HG03066 (cell line): ENCODE data around the gene OTOG.

Source experiments
- ATAC-seq: cut with Tn5 transposase; IDR thresholded peaks from one replicate; pipeline ENCODE4 v1.9.1; 2021; ENCODE audit warnings: low read depth; ENCODE audit not compliant: unreplicated experiment

The OTOG gene

DNA sequence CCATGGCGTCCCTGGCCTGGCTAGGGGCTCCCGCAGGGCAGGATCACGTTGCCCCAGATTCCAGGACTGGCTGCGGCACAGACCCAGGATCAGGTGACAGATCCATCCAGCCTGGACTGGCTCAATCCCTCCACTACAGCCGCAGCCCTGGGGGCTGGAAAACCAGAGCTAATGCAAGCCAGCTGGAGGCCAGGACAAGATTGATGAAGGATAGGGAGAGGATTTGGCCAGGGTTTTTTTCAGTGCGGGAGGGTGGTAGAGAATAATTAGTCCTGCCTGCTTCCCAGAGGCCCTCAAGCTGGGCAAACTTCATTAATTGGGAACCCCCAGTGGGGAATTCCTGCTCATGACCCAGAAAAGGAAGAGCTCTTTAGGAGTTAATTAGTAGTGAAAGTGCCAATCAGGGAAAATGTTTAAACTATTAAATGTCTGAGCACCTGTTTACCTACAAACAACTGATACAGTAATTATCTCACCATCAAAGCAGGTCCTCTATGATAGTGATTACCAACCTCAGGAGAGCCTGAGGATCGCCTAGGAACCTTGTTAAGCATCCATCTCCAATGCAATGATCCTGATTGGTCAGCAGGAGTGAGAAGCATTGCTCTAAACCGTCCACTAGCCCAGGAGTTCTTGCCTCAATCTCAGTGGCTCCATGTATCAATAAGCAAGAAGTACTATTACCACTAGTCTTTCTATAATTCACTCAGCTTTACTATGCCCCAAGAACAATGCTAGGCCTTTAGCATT lies 139.3 kb downstream of the OTOG start:
- no peak for ATAC-seq

DNA sequence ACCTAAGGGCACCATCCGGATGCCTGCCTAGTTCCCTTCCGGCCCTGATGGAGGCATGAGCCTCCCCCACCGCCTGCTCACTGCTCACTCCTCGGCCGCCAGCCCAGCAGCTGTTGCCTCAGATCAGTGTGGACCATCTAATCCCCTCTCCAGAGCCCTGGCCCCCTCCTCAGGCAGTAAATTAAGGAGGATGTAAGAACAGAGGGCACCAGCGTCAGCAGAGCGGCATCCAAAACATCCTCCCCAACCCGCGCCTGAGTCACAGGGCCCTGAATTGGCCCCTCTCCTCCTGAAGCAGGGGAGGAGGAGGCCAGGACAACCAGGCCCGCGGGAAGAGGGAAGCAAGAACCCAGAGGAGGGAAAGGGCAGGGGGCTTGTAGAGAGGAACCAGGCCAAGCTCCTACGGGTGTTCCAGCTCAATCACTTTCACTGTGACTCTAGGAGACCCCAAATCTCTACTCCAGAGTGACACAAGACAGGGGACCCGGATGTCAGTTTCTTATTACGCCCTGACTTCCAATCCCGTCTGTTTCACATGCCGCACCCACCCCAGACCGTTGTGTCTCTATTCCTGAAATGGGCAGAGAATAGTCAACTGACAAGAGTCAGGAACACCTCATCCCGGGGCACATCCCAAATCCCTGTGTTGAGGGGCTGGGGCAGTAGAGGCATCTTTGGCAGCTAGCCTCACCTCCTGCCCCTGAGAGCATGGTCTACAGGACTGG lies 141.0 kb downstream of the OTOG start:
- no peak for ATAC-seq

DNA sequence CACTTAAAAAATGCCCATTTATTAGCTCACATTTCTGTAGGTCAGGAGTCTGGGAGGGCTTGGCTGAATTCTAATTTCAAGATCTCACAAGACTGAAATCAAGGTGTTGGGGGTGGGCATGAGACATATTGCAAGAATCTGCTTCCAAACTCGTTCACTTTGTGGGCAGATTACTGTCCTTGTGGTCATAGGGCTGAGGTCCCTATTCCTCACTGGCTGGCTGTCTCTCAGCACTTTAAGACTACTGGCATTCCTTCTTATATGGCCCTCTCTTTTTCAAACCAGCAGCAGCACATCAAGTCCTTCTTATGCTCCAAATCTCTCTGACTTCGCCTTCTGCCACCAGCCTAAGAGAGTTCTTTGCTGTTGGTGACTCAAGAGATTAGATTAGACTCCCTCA lies 144.5 kb downstream of the OTOG start:
- no peak for ATAC-seq

DNA sequence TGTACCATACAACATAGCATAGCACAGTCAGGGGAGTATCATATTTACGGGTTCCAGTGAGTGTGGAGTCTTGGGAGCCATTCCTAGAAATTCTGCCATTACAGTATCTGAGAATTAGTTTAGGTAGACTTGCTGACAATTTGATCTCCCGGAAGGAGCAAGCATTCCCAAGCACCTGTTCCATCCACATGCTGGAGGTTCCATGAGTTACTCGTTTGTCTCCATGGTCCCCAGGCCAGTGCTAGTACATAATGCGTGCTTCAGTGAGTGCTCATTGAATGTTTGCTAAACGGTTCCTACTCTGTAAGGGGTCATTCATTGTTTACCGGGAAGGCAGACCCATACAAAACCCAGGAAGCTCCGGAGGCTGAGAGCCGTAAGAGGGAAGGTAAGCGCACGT lies 144.9 kb downstream of the OTOG start:
- no peak for ATAC-seq

DNA sequence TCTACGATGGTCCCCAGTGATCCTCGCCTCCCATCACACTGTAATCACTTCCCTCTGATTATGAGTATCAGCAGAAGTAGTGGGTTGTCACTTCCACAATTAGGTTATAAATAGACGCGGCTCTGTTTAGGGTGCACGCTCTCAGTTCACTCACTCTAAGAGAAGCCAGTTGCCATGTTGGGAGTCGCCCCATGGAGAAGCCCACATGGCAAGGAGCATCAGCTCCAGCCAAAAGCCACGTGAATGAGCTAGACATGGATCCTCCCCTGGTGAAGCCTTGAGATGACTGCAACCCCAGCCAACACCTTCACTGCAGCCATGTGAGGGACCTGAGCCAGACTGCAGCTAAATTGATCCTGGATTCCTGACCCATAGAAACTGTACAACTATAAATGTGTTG lies 145.9 kb downstream of the OTOG start:
- ATAC-seq, result no peak

DNA sequence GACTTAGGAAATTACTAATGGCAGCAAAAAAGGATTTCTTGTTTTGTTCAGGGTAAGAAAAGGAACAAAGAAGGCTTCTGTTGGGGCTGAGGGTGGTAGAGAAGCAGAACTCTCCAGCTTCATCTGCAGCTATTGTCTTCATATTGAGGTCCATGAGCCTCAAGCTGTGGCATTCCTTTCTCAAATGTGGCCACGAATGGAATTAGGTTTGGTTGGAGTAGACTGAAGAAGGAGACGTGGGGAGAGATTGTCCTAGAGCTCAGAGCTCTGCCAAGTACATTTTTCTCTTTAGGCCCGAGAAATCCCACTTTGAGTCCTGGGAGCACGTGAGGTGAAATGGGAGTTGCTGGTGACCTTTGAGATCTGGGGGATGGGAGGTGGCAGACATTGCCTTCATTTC lies 146.5 kb downstream of the OTOG start:
- ATAC-seq, result no peak

DNA sequence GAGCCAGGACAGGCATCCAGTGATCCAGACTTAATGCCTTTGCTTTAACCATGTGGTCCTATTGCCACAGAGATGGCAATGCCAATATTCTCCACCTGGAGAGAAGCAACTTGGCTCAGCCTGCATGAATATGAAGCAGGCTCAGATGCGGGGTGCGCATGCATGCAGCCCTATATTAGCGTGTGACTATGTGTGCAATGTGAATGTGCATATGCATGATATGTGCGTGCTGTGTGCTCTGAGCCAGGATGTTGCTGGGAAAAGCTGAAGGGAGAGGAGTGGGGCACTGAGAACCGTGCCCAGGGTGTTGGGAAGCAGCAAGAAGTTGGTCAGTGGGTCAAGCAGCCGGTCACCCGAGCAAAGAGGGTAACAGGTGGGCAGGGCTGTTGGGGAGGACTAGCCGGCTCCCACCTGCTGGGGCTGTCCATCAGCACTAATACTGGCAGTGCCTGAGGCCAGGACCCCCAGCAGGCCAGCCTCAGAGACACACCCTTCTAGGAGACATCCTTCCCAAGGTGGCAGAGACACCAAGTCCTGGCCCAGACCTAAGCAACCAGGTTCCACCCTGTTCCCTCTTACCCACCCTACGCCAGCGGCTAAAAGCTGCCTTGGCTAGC lies 147.5 kb downstream of the OTOG start:
- ATAC-seq, result no peak

DNA sequence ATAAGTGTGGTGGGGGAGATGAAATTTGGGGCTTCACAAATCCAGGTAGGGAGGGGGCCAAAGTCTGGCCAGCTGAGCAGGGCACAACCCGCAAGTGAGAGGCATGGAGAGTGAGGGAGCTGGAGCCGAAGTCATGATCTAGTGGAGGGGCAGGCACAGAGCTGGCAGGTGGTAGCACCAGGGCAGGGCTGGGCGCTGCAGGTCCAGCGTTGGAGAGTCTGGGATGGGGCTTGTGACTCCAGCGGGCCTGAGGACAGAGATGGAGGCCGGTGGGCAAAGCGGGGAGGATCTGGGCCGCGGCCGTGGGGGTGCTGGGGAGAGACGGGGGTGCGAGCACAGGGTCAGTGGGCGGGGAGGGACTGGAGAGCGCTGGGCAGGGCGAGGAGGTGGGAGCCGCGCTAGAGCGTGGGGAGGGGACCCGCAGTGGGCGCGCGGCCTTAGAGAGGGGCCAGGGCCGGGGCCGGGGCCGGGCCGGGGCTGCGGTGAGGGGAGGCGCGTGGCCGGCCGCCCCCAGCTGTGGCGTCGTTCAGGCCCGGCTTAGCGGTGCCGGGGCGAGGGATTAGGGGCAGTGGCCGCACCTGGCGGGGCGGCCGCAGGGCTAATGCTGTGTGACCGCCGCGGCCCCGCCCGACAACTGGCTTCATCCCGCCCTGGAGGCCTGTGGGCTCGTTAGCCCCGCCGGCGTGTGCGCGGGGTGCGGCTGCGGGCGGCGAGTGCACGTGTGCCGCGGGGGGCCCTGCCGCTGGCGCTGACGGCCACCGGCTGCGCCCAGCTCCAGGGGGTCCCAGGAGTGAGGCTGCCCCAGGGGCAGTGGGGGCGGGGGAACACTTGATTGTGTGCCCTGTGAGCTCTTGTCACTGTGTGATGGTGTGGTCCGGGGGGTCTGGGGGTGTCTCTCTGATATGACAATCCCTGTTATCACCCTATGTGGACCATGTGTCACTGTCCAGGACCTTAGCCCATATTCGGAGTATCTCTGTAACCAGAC lies 148.7 kb downstream of the OTOG start:
- no peak for ATAC-seq

DNA sequence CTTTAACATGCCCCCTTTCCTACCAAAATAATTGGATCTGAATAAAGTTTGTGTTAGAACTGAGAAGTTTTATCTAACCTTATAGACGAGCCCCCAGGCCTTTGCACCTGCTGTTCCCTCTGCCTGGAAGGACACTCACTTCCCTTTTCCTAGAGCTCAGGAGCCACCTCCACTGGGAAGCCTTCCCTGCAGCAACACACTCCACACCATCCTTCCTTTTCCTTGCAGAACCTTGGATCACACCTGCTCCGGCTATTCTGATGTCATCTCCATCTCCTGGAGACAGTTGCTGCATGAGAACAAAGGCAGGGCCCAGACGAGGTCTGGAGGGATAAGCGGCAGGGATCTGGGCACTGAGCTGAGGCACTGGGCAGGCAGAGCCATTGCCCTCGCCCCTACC lies 149.7 kb downstream of the OTOG start:
- no peak for ATAC-seq
